Measurements from ENCODE around the gene SLC6A4.
"Not testable (repeated sequence)": the region's sequence is repeated elsewhere in the genome, so short reads cannot be mapped to it uniquely, and the experiment has no call there.

The SLC6A4 gene

DNA sequence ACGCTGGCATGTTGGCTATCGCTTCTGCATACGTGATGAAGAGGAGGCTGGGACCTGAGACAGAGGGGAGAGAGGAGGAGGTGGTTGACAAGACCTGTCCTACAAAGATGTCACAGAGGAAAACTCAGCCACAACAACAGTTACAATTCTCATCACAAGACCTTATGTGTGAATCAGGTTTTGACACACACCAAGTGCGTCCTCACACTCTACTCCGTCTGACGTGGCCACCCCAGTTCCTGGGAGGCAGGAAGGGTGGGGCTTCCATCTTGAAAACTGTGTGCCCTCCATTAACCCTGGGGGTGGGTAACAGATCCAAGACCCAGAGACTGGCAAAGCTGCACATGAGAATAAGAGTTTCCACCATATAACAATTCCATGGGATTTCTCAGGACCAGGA is 24.1 kb downstream of the SLC6A4 start:
- no peak for DNase-seq (ENCODE audit: extremely low read depth, low read depth)

DNA sequence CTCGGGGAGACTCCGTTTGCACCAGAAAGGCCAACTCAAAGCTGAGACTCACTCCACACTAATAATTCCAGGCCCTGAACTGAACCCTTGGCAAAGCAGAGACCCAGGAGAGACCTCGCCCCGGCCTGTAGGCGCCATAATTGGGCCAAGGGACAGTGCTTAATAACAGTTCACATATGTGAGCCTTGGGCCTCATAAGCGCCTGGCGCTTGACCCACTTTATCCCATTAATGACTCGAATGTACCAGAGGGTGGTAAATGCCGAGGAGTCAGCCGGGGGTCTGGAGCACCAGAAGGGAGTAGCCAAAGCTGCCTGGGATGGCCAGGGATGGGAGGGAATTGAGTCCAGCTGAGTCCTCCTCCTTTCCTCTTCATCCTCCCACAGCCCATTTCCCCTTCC is 24.6 kb downstream of the SLC6A4 start:
- TF ChIP-seq, protein P1, sequence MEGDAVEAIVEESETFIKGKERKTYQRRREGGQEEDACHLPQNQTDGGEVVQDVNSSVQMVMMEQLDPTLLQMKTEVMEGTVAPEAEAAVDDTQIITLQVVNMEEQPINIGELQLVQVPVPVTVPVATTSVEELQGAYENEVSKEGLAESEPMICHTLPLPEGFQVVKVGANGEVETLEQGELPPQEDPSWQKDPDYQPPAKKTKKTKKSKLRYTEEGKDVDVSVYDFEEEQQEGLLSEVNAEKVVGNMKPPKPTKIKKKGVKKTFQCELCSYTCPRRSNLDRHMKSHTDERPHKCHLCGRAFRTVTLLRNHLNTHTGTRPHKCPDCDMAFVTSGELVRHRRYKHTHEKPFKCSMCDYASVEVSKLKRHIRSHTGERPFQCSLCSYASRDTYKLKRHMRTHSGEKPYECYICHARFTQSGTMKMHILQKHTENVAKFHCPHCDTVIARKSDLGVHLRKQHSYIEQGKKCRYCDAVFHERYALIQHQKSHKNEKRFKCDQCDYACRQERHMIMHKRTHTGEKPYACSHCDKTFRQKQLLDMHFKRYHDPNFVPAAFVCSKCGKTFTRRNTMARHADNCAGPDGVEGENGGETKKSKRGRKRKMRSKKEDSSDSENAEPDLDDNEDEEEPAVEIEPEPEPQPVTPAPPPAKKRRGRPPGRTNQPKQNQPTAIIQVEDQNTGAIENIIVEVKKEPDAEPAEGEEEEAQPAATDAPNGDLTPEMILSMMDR (IDR thresholded peaks at IDR 0.05; ENCODE audit: low read depth, low read length) = no peak
- DNase-seq (ENCODE audit: extremely low read depth, low read depth) = no peak

More for the DNA sequence above, 24.1 kb downstream of the SLC6A4 start:
- TF ChIP-seq, protein P1 (IDR thresholded peaks at IDR 0.05; ENCODE audit: low read depth, low read length) = no peak

DNA sequence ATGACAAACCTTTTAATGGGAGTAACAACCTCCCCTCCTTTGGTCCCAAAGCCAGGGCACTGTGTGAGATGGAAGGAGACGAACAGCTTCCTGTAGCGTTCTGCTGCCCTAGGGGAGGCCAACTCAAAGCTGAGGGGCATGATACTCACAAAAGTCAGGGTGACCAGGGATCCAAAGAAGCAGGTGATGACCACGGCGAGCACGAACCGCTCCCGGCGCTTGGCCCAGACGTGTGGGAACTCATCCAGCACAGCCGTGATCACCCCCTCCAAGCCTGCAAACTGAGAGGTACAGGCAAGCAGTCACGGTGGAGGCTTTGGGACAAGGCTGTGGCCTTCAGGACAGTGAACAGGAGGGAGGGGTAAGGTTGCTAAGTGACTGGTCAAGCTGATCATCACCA is 25.1 kb downstream of the SLC6A4 start:
- no peak for DNase-seq (ENCODE audit: extremely low read depth, low read depth)
- TF ChIP-seq, protein P1 (IDR thresholded peaks at IDR 0.05; ENCODE audit: low read depth, low read length) = no peak

DNA sequence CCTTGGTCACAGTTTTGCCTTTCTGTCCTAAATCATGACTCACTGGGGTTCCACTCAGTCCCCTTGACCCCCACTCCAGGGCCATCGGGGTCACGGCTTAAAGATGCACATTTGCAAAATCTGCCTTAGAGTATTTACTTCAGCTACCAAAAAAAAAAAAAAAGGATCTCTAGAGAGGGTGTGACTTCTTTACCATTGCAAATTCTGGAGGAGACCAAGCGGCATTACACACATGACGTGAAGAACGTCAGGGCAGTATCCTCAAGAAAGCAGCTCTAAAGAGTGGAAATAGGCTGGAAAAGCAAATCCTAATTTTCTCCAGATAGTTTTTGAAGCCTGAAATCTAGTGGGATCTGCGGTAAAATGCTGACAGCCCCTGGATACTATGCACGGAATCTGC is 25.6 kb downstream of the SLC6A4 start:
- no peak for DNase-seq (ENCODE audit: extremely low read depth, low read depth)
- TF ChIP-seq, protein P1 (IDR thresholded peaks at IDR 0.05; ENCODE audit: low read depth, low read length) = no peak

DNA sequence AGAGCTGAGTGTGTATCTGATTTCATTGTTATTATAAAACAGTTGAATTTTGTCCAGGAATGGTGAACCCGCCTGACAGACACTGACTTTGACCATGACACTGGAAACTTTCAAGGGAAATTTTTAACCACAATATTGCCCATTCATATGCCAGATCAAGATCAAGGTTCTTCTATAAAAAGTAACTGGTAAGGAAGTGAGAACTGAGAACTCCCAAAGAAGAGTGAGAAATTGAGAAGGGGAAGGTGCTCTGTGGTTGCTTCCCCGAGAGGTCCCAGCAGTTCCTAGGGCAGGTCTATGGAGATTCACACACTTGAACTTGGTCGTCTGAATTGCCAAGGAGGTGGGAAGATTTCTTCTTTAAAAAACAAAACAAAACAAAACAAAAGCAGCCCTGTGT is 27.3 kb downstream of the SLC6A4 start:
- DNase-seq (ENCODE audit: extremely low read depth, low read depth) = no peak
- TF ChIP-seq, protein P1 (IDR thresholded peaks at IDR 0.05; ENCODE audit: low read depth, low read length) = no peak

DNA sequence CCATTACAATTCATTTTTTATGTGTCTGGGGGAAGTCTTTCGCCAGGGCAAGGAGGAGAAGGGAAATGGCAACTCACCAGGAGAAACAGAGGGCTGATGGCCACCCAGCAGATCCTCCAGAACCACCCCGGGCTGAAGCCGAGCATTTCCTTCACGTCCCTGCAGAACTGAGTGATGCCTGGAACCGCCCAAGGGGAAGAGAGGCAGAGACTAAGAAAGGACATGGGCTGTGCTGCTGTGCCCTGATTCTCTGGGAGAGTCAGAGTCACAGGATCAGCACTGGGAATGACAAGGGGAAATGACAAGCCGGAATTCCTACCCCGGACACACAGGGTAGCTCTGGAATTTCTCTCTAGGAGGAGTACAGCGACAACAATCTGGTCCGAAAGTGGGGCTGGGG is 27.8 kb downstream of the SLC6A4 start:
- DNase-seq (ENCODE audit: extremely low read depth, low read depth) = no peak
- TF ChIP-seq, protein P1 (IDR thresholded peaks at IDR 0.05; ENCODE audit: low read depth, low read length) = no peak

DNA sequence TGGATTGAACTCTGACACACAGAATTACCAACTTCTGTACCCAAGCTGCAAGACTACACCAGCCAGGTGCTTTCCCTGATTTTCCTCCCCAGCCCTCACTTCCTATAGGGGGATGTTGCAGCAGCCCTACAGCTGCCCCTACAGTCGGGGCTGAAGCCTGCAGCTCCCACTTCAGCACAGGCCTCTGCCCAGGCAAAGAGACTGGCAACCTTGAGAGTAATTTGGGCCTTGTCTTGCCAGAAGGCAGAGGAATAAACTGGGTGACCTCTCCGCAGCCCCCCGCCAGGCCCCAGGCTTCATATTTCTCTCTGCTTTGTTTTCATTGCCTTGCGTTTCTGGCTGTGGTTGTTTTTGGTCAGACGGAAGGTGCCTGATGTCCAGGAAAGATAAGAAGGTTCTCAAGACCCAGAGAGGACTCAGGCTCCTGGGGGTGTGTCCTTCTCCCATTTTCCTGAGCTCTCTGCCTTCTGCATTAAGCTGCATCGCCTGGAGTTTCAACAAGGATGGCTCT is 32.0 kb downstream of the SLC6A4 start:
- no peak for DNase-seq (ENCODE audit: extremely low read depth, low read depth)
- TF ChIP-seq, protein P1 (IDR thresholded peaks at IDR 0.05; ENCODE audit: low read depth, low read length) = no peak

DNA sequence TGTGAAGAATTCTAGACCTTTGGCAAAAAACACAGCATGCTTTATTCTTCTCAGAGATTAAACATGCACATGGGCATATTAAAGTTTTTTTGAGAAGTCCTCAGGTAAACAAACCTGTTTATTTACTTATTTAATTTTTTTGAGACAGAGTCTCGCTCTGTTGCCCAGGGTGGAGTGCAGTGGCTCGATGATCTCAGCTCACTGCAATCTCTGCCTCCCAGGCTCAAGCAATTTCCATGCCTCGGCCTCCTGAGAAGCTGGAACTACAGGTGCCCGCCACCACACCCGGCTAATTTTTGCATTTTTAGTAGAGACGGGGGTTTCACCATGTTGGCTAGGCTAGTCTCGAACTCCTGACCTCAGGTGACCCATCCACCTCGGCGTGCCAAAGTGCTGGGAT is 34.8 kb downstream of the SLC6A4 start:
- not testable (repeated sequence) for DNase-seq (ENCODE audit: extremely low read depth, low read depth)

Data from AG09319 (cell line).